Motor neuron (in vitro differentiated cells): ENCODE results near the gene GPR157. TPM values are rescaled to one million over a fixed set of nuclear protein-coding genes. Genes with fewer than 3 reads are reported as not detected.
A peak's percentile ranks its signal among the peaks of the same experiment; 100 is the strongest.

ENCODE experiments used
- ATAC-seq, 8 experiments: fragments of 200-7000 bp; cut with Tn5 transposase; replicated peaks in 6 of 8; 2 replicates each; pipeline ENCODE4 v1.8.0; 2021; ENCODE audit warnings: mild to moderate bottlenecking in 8 of 8, moderate library complexity in 8 of 8
- H3K27ac ChIP-seq, 2 donors: fragments of 250-450 bp; sonication (Bioruptor Pico); 2 replicates each; pipeline ENCODE4 v1.9.0; 2021; ENCODE audit warnings: antibody characterized with exemption in 2 of 2, mild to moderate bottlenecking in 2 of 2, moderate library complexity in 1 of 2
- H3K4me1 ChIP-seq, 2 donors: fragments of 250-450 bp; sonication (Bioruptor Pico); replicated peaks in 1 of 2; 2 replicates each; pipeline ENCODE4 v1.6.1; 2021; ENCODE audit warnings: antibody characterized with exemption in 2 of 2, mild to moderate bottlenecking in 2 of 2, moderate library complexity in 1 of 2
- H3K4me3 ChIP-seq, 5 donors: fragments of 250-450 bp; sonication (Bioruptor Pico); 2 replicates each; pipeline ENCODE4 v1.9.0; 2021; ENCODE audit warnings: antibody characterized with exemption in 5 of 5, mild to moderate bottlenecking in 5 of 5, moderate library complexity in 4 of 5
- WGBS, 10 experiments: fragments of 450-650 bp; shearing (Covaris generic); methylation state at CpG; one replicate each; pipeline ENCODE4 v1.0.0; 2022; 5-methylcytosine and 5-hydroxymethylcytosine counted together
- in situ Hi-C, 9 experiments: fragments of 400-800 bp; cut with MboI; loops; one replicate each; pipeline ENCODE4 v1.15.0; 2021; ENCODE audit warnings: low sequenced_read_pairs in 9 of 9, low pct_unique_long_range_greater_than_20kb in 2 of 9; ENCODE audit not compliant: unreplicated experiment in 9 of 9
- total RNA-seq, 8 experiments: library from RNA; unstranded; fragments of 300-600 nt; gene quantifications; 2 replicates each; pipeline versions ENCODE4 v1.2.3 to v1.2.4, GENCODE V29; 2022

The GPR157 gene
- total RNA-seq, 8 experiments from 2014 or later: 1.6 to 5.7 (median 2.4) TPM

GRCh38 chr1:9093581-9093980 is 35.3 kb downstream of the GPR157 start:
- Histone ChIP-seq H3K4me3 (no peak overlapping the region), H3K27ac (no peak overlapping the region), H3K4me1 (no peaks in the 10 kb centered on the region)
- no peak for ATAC-seq
- in situ Hi-C loops: no loop called here
- WGBS, 10 experiments: 34 to 87% (median 57%) methylated on average over 1 to 6 of the region's 6 CpGs; no CpG with 5 or more reads in 1 of the 10 experiments

DNA sequence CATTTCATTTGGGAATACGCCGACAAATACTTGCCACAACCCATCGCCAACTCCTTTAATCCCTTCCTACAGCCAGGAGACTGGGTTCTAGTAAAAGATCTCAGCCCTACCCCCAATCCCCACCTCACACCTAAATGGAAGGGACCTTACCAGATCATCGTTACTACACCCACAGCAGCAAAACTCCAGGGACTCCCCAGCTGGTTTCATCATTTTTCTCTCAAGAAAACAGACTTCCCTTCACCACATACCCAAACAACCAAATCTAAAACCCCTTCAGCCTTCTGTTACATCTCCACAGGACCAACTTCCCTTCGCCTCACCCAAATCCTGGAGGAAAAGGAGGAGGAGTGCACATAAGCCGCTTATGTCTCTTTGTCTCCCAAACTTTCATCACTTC is 35.8 kb downstream of the GPR157 start:
- in situ Hi-C loops: no loop called here
- ATAC-seq: no peak
- H3K4me3 ChIP-seq: no peak overlapping the region

GRCh38 chr1:9088807-9089206 is 40.1 kb downstream of the GPR157 start:
- ATAC-seq: peak in 2 of 8 experiments; percentile 27 to 43
- 10 to 100% (median 80%) methylated on average over 1 to 4 of the region's 4 CpGs; no CpG with 5 or more reads in 3 of the 10 experiments for WGBS, 10 experiments
- in situ Hi-C loops: no loop called here
- no peak overlapping the region for H3K27ac ChIP-seq
- no peak overlapping the region for H3K4me3 ChIP-seq
- no peaks in the 10 kb centered on the region for H3K4me1 ChIP-seq

More for the DNA sequence above, 35.8 kb downstream of the GPR157 start:
- no peaks in the 10 kb centered on the region for H3K4me1 ChIP-seq
- 47 to 100% (median 75%) methylated on average over 1 to 6 of the region's 6 CpGs; no CpG with 5 or more reads in 1 of the 10 experiments for WGBS, 10 experiments
- H3K27ac ChIP-seq: no peak overlapping the region

DNA sequence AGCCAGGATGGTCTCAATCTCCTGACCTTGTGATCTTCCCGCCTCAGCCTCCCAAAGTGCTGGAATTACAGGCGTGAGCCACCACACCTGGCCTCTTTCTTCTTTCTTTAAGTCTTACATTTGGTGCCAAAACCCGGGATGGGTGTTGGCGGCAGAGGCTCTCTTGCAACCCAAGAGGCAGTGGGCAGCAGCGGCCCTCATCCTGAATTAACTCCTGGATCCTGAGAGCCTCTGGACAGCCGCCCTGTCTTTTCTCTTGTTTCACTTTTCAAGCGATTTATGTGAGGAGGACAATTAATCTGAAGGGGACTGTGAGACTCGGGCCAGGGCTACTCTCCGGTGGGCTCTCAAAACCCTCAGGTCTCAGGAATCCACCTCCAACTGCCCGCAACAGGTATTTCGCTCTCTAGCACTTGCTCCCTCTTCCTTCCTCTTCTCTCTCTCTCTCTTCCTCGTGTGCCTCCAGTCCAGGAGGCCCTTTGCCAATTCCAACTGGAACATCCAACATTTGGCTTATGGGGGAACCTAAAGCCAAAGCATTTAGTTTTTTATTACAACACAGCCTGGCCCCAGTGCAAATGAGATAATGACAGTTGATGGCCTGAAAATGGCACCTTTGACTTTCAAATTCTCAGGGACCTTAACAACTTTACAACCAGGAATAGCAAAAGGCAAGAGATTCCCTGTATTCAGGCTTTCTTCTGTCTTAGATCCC is 41.3 kb downstream of the GPR157 start:
- Histone ChIP-seq H3K4me3 (no peak overlapping the region), H3K4me1 (peaks cover 0 to 4% of the 10 kb centered on the region in 2 donors), H3K27ac (no peak overlapping the region)
- 60 to 100% (median 86%) methylated on average over 1 to 12 of the region's 12 CpGs; no CpG with 5 or more reads in 2 of the 10 experiments for WGBS, 10 experiments
- ATAC-seq: no peak
- in situ Hi-C loops: no loop called here

- no peak overlapping the region for H3K4me3 ChIP-seq
- no peak overlapping the region for H3K27ac ChIP-seq
- 17 to 100% (median 73%) methylated on average over 1 to 2 of the region's 2 CpGs; no CpG with 5 or more reads in 2 of the 10 experiments for WGBS, 10 experiments
- ATAC-seq: no peak
- H3K4me1 ChIP-seq: peaks cover 0 to 4% of the 10 kb centered on the region in 2 donors
- in situ Hi-C loops: no loop called here
Observed at GRCh38 chr1:9086796-9087195, 42.1 kb downstream of the GPR157 start.

DNA sequence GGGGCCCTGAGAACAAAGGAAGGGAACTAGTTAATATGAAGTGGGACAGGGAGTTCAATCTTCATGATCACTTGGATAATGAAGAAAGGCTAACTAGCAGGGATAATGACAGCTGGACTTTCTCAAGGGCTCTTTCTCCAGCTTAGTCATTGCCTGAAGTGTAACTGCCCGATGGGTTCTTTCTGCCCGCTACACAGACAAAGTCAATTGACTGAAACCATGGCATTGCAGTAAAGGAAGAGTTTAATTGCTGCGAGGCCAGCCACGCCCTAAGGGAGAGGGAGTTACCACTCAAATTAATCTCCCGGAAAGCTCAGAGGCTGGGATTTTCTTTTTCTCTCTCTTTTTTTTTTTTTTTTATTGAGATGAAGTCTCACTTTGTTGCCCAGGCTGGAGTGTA is 42.9 kb downstream of the GPR157 start:
- ATAC-seq: peak in 6 of 8 experiments; percentile 48 to 82 (median 58)
- Histone ChIP-seq H3K4me3 (no peak overlapping the region), H3K27ac (no peak overlapping the region), H3K4me1 (peaks cover 0 to 4% of the 10 kb centered on the region in 2 donors)
- 10 to 96% (median 80%) methylated on average over 2 to 5 of the region's 5 CpGs; no CpG with 5 or more reads in 2 of the 10 experiments for WGBS, 10 experiments
- in situ Hi-C loops: no loop called here

DNA sequence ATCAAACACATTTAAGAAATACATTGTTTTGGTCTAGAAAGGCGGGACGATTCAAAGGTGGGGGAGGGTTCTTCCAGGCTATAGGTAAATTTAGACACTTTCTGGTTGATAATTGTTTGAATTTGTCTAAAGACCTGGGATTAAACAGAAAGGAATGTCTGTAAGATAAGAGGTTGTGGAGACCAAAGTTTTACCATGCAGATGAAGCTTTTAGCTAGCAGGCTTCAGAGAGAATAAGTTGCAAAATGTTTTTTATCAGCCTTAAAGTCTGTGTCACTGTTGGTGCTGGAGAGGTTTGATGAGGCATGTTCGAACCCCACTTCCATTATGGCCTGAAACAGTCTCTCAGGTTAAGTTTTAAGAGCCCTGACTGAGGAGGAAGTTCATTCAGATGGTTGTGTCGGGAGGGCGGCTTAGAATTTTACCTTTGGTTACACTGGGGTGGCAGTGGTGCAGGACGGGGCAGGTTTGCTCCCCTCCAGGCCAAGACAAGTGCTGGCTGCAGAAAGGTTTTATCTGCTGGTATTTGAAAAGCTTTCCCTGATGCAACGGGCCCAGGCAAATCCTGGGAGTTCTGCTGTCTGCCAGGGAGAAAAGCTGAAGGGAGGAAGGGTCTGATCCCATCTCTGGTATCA is 43.5 kb downstream of the GPR157 start:
- 40 to 100% (median 79%) methylated on average over 1 to 7 of the region's 7 CpGs for WGBS, 10 experiments
- Histone ChIP-seq H3K27ac (no peak overlapping the region), H3K4me3 (no peak overlapping the region), H3K4me1 (peaks cover 0 to 4% of the 10 kb centered on the region in 2 donors)
- no peak for ATAC-seq
- in situ Hi-C loops: no loop called here

DNA sequence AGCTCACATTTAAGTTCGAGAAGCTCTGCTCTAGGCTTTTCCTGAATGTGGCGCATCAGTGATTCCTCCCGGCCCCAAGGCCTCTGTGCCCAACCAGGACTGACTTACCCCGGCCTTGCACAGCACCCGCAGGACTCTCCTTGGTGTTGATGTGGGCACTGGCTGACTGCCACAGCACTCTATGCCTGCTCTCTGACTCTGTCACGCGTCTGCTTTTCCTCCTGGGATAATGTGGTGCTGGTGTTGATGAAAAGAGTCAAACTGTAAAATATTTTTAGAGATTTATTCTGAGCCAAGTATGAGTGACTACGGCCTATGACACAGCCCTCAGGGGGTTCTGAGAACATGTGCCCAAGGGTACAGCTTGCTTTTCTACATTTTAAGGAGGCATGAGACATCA is 44.0 kb downstream of the GPR157 start:
- ATAC-seq: no peak
- H3K27ac ChIP-seq: no peak overlapping the region
- 17 to 97% (median 86%) methylated on average over 1 to 8 of the region's 8 CpGs; no CpG with 5 or more reads in 4 of the 10 experiments for WGBS, 10 experiments
- in situ Hi-C loops: no loop called here
- H3K4me3 ChIP-seq: no peak overlapping the region
- H3K4me1 ChIP-seq: peaks cover 0 to 4% of the 10 kb centered on the region in 2 donors

DNA sequence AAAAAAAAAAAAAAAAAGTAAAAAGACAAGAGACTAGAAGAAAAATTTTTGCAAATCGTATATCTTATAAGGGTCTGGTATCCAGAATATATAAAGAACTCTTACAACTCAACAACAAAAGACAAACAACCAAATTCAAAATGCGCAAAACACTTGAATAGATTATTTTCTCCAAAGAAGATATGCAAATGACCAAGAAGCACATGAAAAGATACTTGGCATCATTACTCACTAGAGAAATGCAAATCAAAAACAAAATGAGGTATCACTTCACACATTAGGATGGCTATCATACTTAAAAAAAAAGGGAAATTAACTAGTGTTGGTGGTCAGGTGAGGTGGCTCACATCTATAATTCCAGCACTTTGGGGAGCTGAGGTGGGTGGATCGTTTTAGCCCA is 47.4 kb downstream of the GPR157 start:
- in situ Hi-C loops: no loop called here
- Histone ChIP-seq H3K27ac (no peak overlapping the region), H3K4me3 (no peak overlapping the region), H3K4me1 (peaks cover 3 to 7% of the 10 kb centered on the region in 2 donors)
- 53 to 100% (median 84%) methylated on average over 2 to 3 of the region's 3 CpGs for WGBS, 10 experiments
- ATAC-seq: no peak

DNA sequence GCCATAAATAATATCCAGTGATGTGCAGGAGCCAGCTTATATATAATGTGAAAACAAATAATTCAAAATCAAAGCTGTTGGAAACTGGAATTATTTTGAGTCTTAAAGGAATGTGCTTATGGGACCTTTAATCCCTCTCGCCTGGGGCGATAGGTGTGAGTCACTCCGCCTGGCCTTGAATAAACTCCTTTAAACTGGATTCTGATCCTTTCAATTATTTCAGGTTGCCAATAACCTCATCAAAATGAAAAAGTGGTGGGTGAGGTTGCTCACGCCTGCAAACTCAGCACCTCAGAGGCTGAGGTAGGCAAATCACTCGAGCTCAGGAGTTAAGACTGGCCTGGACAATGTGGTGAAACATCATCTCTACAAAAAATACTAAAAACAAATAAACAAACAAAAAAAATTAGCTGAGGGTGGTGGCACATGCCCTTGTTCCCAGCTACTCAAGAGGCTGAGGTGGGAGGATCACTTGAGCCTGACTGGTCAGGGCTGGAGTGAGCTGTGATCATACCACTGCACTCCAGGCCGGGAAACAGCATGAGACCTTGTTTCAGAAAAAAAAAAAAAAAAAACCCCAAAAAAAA is 48.1 kb downstream of the GPR157 start:
- in situ Hi-C loops: no loop called here
- Histone ChIP-seq H3K4me3 (no peak overlapping the region), H3K4me1 (peaks cover 3 to 7% of the 10 kb centered on the region in 2 donors), H3K27ac (no peak overlapping the region)
- peak in 7 of 8 experiments; percentile 15 to 84 (median 64) for ATAC-seq
- 47 to 100% (median 87%) methylated on average over 2 to 6 of the region's 6 CpGs for WGBS, 10 experiments

- 54 to 100% (median 86%) methylated on average over 1 to 12 of the region's 12 CpGs for WGBS, 10 experiments
Observed at GRCh38 chr1:9079988-9080704, 48.8 kb downstream of the GPR157 start.

DNA sequence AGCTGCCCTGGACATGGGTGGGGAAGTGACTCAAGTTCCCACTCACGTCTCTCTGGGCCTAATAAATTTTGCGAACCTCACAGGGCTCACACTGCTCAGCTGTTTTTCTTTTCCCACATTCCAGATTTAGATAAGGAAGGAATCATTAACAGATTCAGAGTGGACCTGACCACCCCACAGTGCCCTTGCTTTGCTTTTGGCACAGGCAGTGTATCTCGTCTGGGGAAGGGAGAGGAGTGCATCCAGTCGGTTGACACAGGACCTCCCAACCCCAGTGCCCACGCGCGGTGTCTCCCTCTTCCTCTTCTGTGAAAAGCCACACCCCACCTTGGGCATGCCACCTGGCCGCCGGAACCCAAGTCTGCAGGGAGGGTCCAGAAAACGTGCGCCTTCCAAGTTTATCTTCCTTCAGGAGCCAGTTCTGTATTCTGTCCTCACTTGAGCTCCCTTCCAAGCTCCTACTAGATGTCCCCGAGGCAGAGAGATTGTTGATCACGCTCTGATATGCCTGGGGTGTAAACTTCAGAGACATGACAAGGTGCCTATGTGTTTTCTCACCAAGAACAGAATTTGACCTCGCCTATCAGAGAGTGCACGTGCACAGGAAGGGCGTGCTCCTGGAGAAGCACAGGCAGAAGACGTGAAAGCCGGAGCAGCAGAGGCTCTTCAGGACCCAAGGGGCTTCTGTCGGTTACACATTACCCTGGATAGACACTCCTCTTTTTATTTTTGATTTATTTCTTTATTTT is 50.0 kb downstream of the GPR157 start:
- WGBS, 10 experiments: 50 to 97% (median 78%) methylated on average over 2 to 19 of the region's 19 CpGs; no CpG with 5 or more reads in 1 of the 10 experiments
- ATAC-seq: no peak
- in situ Hi-C loops: no loop called here
- Histone ChIP-seq H3K4me1 (peaks cover 7 to 9% of the 10 kb centered on the region in 2 donors), H3K27ac (no peak overlapping the region), H3K4me3 (no peak overlapping the region)

More at GRCh38 chr1:9079988-9080704, 48.8 kb downstream of the GPR157 start:
- H3K4me3 ChIP-seq: no peak overlapping the region
- H3K4me1 ChIP-seq: peaks cover 6 to 7% of the 10 kb centered on the region in 2 donors
- in situ Hi-C loops: no loop called here
- no peak overlapping the region for H3K27ac ChIP-seq
- no peak for ATAC-seq
